GF-D8 (cell line): Measurements from ENCODE around the gene ADGRV1.
A peak's percentile ranks its signal among the peaks of the same experiment; 100 is the strongest.

Experiments used
- DNase-seq: peaks from one replicate; lab custom pipeline; 2025; lab: John Stamatoyannopoulos, UW

ADGRV1 gene

DNA sequence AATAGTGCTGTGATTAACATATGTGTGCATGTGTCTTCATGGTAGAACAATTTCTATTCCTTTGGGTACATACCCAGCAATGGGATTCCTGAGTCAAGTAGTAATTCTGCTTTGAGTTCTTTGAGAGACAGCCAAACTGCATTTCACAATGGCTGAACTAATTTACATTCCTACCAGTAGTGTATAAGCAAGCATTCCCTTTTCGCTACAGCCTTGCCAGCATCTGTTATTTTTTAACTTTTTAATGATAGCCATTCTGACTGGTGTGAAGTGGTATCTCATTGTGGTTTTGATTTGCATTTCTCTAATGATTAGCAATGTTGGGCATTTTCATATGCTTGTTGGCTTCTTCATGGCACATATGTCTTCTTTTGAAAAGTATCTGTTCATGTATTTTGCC, 516.0 kb downstream of the ADGRV1 start:
- no peak for DNase-seq

- no peak for DNase-seq
Measured at GRCh38 chr5:91076138-91076537, 517.5 kb downstream of the ADGRV1 start.

GRCh38 chr5:91077623-91078022, 519.0 kb downstream of the ADGRV1 start:
- DNase-seq = no peak

- DNase-seq = no peak
Measured at GRCh38 chr5:91079037-91079436, 520.4 kb downstream of the ADGRV1 start.

GRCh38 chr5:91089758-91090157, 531.2 kb downstream of the ADGRV1 start:
- DNase-seq = no peak

DNA sequence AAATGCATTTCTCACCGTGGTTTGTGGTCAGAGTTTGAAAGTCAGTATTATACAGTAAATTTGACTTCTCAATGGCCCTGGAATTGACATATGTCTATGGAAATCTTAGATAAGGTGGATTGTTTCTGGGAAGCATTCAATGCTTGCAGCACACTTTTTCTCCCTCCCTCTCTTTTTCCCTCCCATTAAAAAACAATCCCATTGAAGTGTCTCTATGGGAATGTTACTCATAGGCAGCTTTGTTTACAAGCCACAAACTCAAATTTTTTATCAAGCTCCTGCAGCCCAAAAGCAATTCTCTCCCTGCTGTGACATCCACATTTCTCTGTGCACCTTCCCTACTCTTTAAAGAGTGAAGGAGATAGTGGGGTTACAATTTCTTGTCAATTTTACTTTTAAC, 532.4 kb downstream of the ADGRV1 start:
- no peak for DNase-seq

GRCh38 chr5:91091471-91092234, 533.1 kb downstream of the ADGRV1 start:
- DNase-seq = no peak

GRCh38 chr5:91092859-91093783, 534.5 kb downstream of the ADGRV1 start:
- DNase-seq = no peak

DNA sequence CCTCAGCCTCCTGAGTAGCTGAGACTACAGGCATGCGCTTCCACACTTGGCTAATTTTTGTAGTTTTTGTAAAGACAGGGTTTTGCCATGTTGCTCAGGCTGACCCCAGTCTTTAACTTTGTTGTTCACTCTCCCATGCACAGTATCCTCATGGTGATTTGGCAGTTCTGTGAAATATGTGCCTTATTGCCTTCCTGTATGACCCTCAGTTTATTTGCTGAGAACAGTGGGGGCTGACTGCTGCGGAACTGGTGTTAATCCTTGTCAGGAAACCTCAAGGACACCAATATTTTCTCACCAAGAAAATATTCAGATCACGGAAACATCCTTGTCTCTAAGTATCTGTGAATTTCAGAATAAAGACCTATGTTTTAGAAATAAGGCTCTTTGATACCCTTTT, 536.7 kb downstream of the ADGRV1 start:
- DNase-seq = no peak

- no peak for DNase-seq
Measured at GRCh38 chr5:91095786-91096385, 537.3 kb downstream of the ADGRV1 start.

DNA sequence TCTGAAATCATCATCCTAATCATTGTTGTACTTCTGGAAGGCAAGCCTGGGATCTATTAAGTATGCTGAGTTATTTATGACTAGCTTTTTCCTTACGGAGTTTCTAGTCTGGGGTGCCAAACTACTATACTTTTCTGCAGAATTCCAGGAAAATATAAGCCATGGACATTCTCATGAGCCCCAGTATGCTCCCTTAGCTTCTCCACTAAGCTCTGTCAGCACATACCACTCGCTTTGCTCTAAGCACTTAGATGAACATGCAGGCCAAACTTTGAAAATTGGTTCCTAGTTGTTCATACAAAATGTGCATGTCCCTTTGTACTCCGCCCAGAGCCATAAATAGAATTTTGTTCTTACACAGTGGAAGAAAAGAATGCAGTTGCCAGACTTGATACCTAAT, 539.9 kb downstream of the ADGRV1 start:
- DNase-seq = no peak

- DNase-seq = peak; percentile 17
Measured at GRCh38 chr5:91101600-91102379, 543.2 kb downstream of the ADGRV1 start.

DNA sequence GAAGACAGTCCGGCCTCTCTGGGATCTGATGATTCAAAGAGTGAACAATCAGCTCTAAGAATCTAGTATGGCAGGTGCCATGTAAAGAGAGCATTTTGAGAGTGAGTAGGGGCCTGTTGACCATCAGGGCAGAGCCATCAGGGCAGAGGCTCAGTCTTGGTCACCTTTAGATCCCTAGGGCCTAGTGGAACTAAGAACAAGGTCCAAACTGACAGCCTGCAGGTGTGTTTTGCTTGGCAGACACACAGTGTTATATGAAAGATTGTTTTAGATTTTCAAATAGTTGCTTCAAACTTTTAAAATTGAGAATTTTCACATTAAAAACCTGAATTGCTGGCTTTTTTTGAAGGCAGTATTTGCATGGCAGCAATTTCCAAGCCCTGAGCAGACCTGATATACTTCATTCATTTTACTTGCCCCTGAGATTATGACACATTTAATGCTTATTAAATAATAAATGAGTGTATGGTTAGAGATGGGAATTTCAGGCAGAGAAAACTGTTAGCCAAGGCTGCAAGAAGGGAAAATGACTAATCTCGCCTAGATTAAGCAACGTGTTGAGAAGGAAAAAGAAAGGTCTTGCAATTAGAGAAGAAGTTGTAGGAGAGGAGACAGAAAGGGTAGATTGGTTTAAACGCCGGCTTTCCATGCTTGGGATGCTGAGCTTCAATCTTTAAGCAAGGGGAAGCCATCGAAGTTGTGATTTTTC, 544.9 kb downstream of the ADGRV1 start:
- DNase-seq = no peak

DNA sequence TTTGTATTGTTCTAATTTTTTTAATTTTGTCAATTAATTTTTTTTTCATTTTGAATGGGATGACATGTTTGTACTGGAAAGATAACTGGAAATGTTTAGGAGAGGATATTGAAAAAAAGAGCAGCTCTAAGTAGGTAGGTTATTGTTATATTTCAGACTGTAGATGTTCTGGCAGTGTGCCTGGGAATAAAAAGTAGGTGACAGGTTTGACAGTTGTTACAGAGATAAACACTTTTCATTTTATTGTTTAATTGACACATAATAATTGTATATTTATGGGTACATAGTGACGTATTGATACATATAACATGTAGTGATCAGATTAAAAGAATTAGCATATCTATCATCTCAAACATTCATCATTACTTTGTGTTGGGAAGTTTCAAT, 545.5 kb downstream of the ADGRV1 start:
- no peak for DNase-seq

GRCh38 chr5:91106842-91107511, 548.4 kb downstream of the ADGRV1 start:
- no peak for DNase-seq

- DNase-seq = no peak
Measured at GRCh38 chr5:91109634-91110033, 551.0 kb downstream of the ADGRV1 start.

DNA sequence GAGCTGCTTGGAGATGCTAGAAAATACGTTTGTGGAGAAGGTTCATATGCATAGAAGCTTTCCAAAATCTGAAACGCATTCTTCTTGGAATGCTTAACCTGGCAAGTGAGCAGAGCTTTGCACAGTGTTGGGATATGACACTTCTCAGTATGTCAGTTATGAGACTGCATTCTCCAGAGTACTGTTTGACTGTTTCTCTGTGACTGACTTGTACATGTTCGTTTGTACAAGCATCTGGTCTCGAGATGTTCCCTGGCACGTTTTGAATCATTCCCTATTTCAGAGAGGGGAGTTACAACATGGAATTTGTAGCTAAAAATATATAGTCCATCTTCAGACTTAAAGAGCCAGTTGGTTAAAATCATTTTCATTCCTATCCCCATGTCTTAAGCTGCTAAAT, 552.1 kb downstream of the ADGRV1 start:
- DNase-seq = no peak

DNA sequence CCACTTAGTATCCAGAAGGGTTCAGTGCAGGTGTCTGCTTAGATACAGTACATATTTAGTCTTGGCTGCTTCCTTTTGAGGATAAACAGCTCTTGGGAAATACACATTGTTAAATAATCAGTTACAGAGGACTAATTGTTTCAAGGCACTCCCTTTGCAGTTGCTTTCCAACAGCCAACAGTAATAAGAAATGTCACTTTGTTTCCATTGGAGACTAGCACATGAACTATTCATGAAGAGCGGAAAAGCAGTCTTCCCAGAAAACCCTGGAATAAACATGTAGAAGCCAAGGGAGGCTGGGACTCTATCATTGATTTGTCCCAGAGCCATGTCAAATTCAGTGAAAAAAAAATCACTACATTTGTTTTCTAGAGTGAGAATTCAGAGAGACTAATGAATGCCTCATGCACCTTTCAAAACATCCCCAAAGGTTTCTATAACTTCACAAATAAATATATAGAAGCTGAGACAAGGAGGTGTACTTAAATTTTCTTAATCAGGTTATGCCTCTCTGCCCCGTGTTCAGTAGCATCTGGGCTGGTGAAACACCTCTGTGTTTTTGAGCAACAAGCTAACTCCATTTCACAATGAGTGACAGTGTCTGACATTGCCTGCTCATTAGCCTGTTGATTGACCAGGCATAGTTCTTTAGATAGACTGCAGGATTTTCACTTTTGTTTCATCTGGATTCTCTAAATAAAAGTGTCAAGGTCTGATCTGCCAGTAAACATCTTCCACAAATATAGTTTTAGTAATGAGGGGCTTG, 553.1 kb downstream of the ADGRV1 start:
- no peak for DNase-seq

DNA sequence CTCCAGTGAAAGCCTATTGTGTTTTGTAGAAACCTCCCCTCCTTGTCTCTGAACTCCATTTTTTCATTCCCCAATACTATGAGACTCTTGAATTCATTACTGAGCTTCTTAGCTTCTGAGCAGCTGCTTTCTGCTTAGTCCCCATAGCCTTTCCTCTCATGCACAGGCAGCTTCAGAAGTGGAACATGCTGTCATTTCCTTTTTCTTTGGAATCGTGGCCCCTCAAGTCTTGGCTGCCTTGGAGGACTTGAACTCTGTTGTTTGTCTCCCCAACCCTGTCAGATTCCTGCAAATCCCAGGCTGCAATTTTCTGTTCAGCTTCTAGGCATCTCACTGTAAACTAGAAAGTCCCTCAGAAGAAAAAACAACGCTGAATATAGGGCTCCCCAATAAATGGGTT, 556.1 kb downstream of the ADGRV1 start:
- DNase-seq = no peak

- no peak for DNase-seq
Measured at GRCh38 chr5:91118354-91118753, 559.8 kb downstream of the ADGRV1 start.
